HCT116 (cell line): ENCODE measurements around the gene FBXO47. TPM values are rescaled to one million over a fixed set of nuclear protein-coding genes. Genes with fewer than 3 reads are reported as not detected.

Source experiments
- ATAC-seq: fragments of 200-7000 bp; cut with Tn5 transposase; 2 replicates; pipeline ENCODE4 v1.9.1; 2020; ENCODE audit warnings: mild to moderate bottlenecking, moderate library complexity
- BruUV-seq: library from RNA; stranded (reverse); fragments of 400-500 nt; replicated peaks from 2 replicates; lab custom pipeline; 2021; lab: Mats Ljungman, UMichigan
- CTCF ChIA-PET: fragments of 300-600 bp; sonication (Branson Sonifier 250); formaldehyde crosslinking; loops from one replicate; lab custom pipeline; 2021; ENCODE audit warnings: antibody characterized with exemption; lab: Charles Lee
- POLR2A ChIA-PET: fragments of 300-600, 350-600 bp; sonication (Branson Sonifier 250); formaldehyde crosslinking; loops from one replicate; lab custom pipeline; 2021; ENCODE audit warnings: antibody characterized with exemption; lab: Charles Lee
- RAD21 ChIA-PET, 2 experiments: fragments of 300-600 bp; sonication (Branson Sonifier 250); formaldehyde crosslinking; loops; one replicate each; lab custom pipeline; 2023; ENCODE audit warnings: low total read pairs in 2 of 2; ENCODE audit not compliant: uncharacterized antibody in 2 of 2, unreplicated experiment in 2 of 2, low non-redundant PET in 1 of 2; lab: Charles Lee
- DNase-seq: peaks from one replicate; pipeline ENCODE4 v3.0.0-alpha.2; 2010; ENCODE audit warnings: low read depth, low spot score
- H2AFZ ChIP-seq: fragments of 200-600 bp; shearing (Covaris generic), sonication (generic); 2 replicates; pipeline ENCODE4 v1.6.1; 2017; ENCODE audit warnings: low read depth, mixed run types, mixed read lengths, antibody characterized with exemption, low read length; ENCODE audit not compliant: poor library complexity, severe bottlenecking
- H3K27ac ChIP-seq: 2 replicates; pipeline ENCODE4 v1.5.1; 2012; ENCODE audit warnings: low read depth, low read length
- H3K27me3 ChIP-seq: fragments of 200-600 bp; sonication (generic); 2 replicates; pipeline ENCODE4 v1.6.1; 2016; ENCODE audit warnings: mixed run types, low read length, mixed read lengths; ENCODE audit not compliant: insufficient read depth
- H3K36me3 ChIP-seq, 2 experiments: fragments of 200-500 bp in 1 of 2; fragments of 200-600 bp in 1 of 2; sonication (Bioruptor generic) in 1 of 2; sonication (generic) in 1 of 2; 2 replicates each; pipeline versions ENCODE4 v1.5.1 to v1.6.1; 2014 to 2016; ENCODE audit warnings: low read length in 2 of 2, inconsistent platforms in 1 of 2, mixed read lengths in 1 of 2, mixed run types in 1 of 2; ENCODE audit not compliant: insufficient read depth in 2 of 2, control insufficient read depth in 1 of 2
- H3K4me1 ChIP-seq, 2 experiments: fragments of 200-600 bp in 1 of 2; sonication (generic) in 1 of 2; 2 replicates each; pipeline versions ENCODE4 v1.5.1 to v1.6.1; 2012 to 2017; ENCODE audit warnings: low read length in 2 of 2, inconsistent platforms in 1 of 2, mild to moderate bottlenecking in 1 of 2, mixed read lengths in 1 of 2, mixed run types in 1 of 2, moderate library complexity in 1 of 2; ENCODE audit not compliant: insufficient read depth in 2 of 2, control insufficient read depth in 1 of 2
- H3K4me2 ChIP-seq: fragments of 200-600 bp; sonication (generic); 2 replicates; pipeline ENCODE4 v1.6.1; 2017; ENCODE audit warnings: mixed run types, low read length, mixed read lengths
- H3K4me3 ChIP-seq, 2 experiments: fragments of 200-600 bp in 1 of 2; sonication (generic) in 1 of 2; replicated peaks in 1 of 2; 2 replicates each; pipeline ENCODE4 v1.5.1; 2011 to 2016; ENCODE audit warnings: low read length in 2 of 2, control low read depth in 1 of 2, low read depth in 1 of 2, mild to moderate bottlenecking in 1 of 2, mixed read lengths in 1 of 2, mixed run types in 1 of 2
- H3K79me2 ChIP-seq: fragments of 200-600 bp; sonication (generic); 2 replicates; pipeline ENCODE4 v1.6.1; 2017; ENCODE audit warnings: mild to moderate bottlenecking, mixed run types, low read length, moderate library complexity, mixed read lengths; ENCODE audit not compliant: insufficient read depth
- H3K9ac ChIP-seq: fragments of 200-600 bp; sonication (generic); 2 replicates; pipeline ENCODE4 v1.6.1; 2016; ENCODE audit warnings: low read length, mixed read lengths
- H3K9me2 ChIP-seq: fragments of 200-600 bp; sonication (generic), shearing (Covaris generic); 2 replicates; pipeline ENCODE4 v1.6.1; 2017; ENCODE audit warnings: mixed run types, mild to moderate bottlenecking, moderate library complexity; ENCODE audit not compliant: insufficient read depth
- H3K9me3 ChIP-seq, 2 experiments: fragments of 200-500 bp in 1 of 2; fragments of 200-600 bp in 1 of 2; sonication (Bioruptor generic) in 1 of 2; sonication (generic) in 1 of 2; 2 replicates each; pipeline ENCODE4 v1.6.1; 2014 to 2017; ENCODE audit warnings: low read length in 2 of 2, mixed read lengths in 2 of 2, inconsistent platforms in 1 of 2, low read depth in 1 of 2, mild to moderate bottlenecking in 1 of 2, mixed run types in 1 of 2, moderate library complexity in 1 of 2; ENCODE audit not compliant: control insufficient read depth in 1 of 2, insufficient read depth in 1 of 2
- H4K20me1 ChIP-seq: fragments of 200-600 bp; sonication (generic), shearing (Covaris generic); 2 replicates; pipeline ENCODE4 v1.6.1; 2017; ENCODE audit warnings: mixed run types, mild to moderate bottlenecking, moderate library complexity; ENCODE audit not compliant: insufficient read depth
- EGR1 ChIP-seq: IDR thresholded peaks from 2 replicates; pipeline ENCODE4 v1.6.1; 2012; ENCODE audit warnings: low read depth
- EZH2phosphoT487 ChIP-seq: fragments of 200-600 bp; IDR thresholded peaks from 2 replicates; pipeline ENCODE4 v1.6.1; 2018; ENCODE audit warnings: antibody characterized with exemption, borderline replicate concordance
- JUND ChIP-seq: IDR thresholded peaks from 2 replicates; pipeline ENCODE4 v1.6.1; 2012
- RAD21 ChIP-seq: IDR thresholded peaks from 2 replicates; pipeline ENCODE4 v1.6.1; 2012; ENCODE audit warnings: low read depth, mild to moderate bottlenecking
- SIN3A ChIP-seq: IDR thresholded peaks from 2 replicates; pipeline ENCODE4 v1.6.1; 2012; ENCODE audit warnings: low read depth
- TCF7L2 ChIP-seq: IDR thresholded peaks from 2 replicates; pipeline ENCODE4 v1.7.0; 2011; ENCODE audit warnings: borderline replicate concordance, inconsistent platforms; ENCODE audit not compliant: insufficient read depth, insufficient read length; ENCODE audit errors: extremely low read depth
- ZFX ChIP-seq: fragments of 450-650 bp; IDR thresholded peaks from 2 replicates; pipeline ENCODE4 v1.6.1; 2017
- intact Hi-C: fragments of 100-400 bp; cut with micrococcal nuclease; formaldehyde crosslinking; loops from 2 replicates; pipeline ENCODE4 v1.10.0; 2022
- total RNA-seq: library from RNA; stranded (reverse); gene quantifications from one replicate; pipeline ENCODE4 v1.2.1, GENCODE V29; 2021; ENCODE audit not compliant: unreplicated experiment
- TF ChIP-seq, protein P1 (sequence below): IDR thresholded peaks from 2 replicates; pipeline ENCODE4 v1.6.1; 2011; ENCODE audit warnings: mild to moderate bottlenecking, low read length, moderate library complexity; ENCODE audit not compliant: insufficient replicate concordance; ENCODE audit errors: extremely low read depth
- TF ChIP-seq, protein P2 (sequence below), 3 experiments: fragments of 200-600 bp in 1 of 3; sonication (generic) in 1 of 3; IDR thresholded peaks in 2 of 3; conservative IDR thresholded peaks in 1 of 3; 2 replicates each; pipeline ENCODE4 v1.5.1; 2012 to 2017; ENCODE audit warnings: low read depth in 2 of 3, low read length in 2 of 3, antibody characterized with exemption in 1 of 3, borderline replicate concordance in 1 of 3, control low read depth in 1 of 3, mild to moderate bottlenecking in 1 of 3, mixed read lengths in 1 of 3, mixed run types in 1 of 3, moderate library complexity in 1 of 3; ENCODE audit not compliant: insufficient read depth in 1 of 3

Gene FBXO47
- total RNA-seq, 1 experiment from 2014 or later, result not detected

- no peaks in the 10 kb centered on the region for H3K4me1 ChIP-seq
- BruUV-seq, result no TSS peak
- TF ChIP-seq ZFX (no peak), SIN3A (no peak), EGR1 (no peak), JUND (no peak), TCF7L2 (no peak), RAD21 (no peak), EZH2phosphoT487 (no peak)
- TF ChIP-seq, protein P1, sequence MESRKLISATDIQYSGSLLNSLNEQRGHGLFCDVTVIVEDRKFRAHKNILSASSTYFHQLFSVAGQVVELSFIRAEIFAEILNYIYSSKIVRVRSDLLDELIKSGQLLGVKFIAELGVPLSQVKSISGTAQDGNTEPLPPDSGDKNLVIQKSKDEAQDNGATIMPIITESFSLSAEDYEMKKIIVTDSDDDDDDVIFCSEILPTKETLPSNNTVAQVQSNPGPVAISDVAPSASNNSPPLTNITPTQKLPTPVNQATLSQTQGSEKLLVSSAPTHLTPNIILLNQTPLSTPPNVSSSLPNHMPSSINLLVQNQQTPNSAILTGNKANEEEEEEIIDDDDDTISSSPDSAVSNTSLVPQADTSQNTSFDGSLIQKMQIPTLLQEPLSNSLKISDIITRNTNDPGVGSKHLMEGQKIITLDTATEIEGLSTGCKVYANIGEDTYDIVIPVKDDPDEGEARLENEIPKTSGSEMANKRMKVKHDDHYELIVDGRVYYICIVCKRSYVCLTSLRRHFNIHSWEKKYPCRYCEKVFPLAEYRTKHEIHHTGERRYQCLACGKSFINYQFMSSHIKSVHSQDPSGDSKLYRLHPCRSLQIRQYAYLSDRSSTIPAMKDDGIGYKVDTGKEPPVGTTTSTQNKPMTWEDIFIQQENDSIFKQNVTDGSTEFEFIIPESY, result no peak
- TF ChIP-seq, protein P2, sequence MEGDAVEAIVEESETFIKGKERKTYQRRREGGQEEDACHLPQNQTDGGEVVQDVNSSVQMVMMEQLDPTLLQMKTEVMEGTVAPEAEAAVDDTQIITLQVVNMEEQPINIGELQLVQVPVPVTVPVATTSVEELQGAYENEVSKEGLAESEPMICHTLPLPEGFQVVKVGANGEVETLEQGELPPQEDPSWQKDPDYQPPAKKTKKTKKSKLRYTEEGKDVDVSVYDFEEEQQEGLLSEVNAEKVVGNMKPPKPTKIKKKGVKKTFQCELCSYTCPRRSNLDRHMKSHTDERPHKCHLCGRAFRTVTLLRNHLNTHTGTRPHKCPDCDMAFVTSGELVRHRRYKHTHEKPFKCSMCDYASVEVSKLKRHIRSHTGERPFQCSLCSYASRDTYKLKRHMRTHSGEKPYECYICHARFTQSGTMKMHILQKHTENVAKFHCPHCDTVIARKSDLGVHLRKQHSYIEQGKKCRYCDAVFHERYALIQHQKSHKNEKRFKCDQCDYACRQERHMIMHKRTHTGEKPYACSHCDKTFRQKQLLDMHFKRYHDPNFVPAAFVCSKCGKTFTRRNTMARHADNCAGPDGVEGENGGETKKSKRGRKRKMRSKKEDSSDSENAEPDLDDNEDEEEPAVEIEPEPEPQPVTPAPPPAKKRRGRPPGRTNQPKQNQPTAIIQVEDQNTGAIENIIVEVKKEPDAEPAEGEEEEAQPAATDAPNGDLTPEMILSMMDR (IDR thresholded peaks at IDR 0.05 in 2 of 3, conservative IDR thresholded peaks at IDR 0.05 in 1 of 3; ENCODE audit: borderline replicate concordance in 1 of 3, insufficient read depth in 1 of 3, low read depth in 2 of 3, low read length in 2 of 3), result no peak
- ChIA-PET CTCF (no interaction called here), POLR2A (no interaction called here), RAD21 (no interaction called here)
- H3K79me2 ChIP-seq, result no peaks in the 10 kb centered on the region
- H3K27ac ChIP-seq, result no peak overlapping the region
- no peak overlapping the region for H3K9ac ChIP-seq
- H4K20me1 ChIP-seq, result no peaks in the 10 kb centered on the region
- H3K9me3 ChIP-seq, result no peaks in the 10 kb centered on the region
- peak overlapping the region; percentile 41 for H2AFZ ChIP-seq
- H3K4me3 ChIP-seq, result no peak overlapping the region
- no peaks in the 10 kb centered on the region for H3K9me2 ChIP-seq
- H3K27me3 ChIP-seq, result no peaks in the 10 kb centered on the region
- intact Hi-C loops, result no loop called here
- no peak for DNase-seq
- no peaks in the 10 kb centered on the region for H3K36me3 ChIP-seq
- H3K4me2 ChIP-seq, result no peak overlapping the region
- no peak for ATAC-seq
These were observed 24.4 kb downstream of the FBXO47 start for GRCh38 chr17:38942696-38943334.
